Esophagus (tissue), 2 donors: ENCODE data around the gene CYTH4. TPM values are rescaled to one million over a fixed set of nuclear protein-coding genes. Genes with fewer than 3 reads are reported as not detected.
"Not testable (repeated sequence)": the region's sequence is repeated elsewhere in the genome, so short reads cannot be mapped to it uniquely, and the experiment has no call there.

ENCODE experiments used
- H3K27ac ChIP-seq, 2 donors: one replicate each; pipeline ENCODE4 v1.5.1; 2013; ENCODE audit warnings: low read depth in 2 of 2, mild to moderate bottlenecking in 2 of 2, inconsistent platforms in 1 of 2, low read length in 1 of 2, moderate library complexity in 1 of 2
- H3K27me3 ChIP-seq, 2 donors: one replicate each; pipeline ENCODE4 v1.6.1; 2013; ENCODE audit warnings: low read length in 2 of 2, control low read depth in 1 of 2, mild to moderate bottlenecking in 1 of 2; ENCODE audit not compliant: insufficient read depth in 2 of 2, control insufficient read depth in 1 of 2
- H3K36me3 ChIP-seq, 2 donors: one replicate each; pipeline ENCODE4 v1.6.1; 2013; ENCODE audit warnings: low read length in 1 of 2; ENCODE audit not compliant: control insufficient read depth in 2 of 2, insufficient read depth in 2 of 2
- H3K4me1 ChIP-seq, 2 donors: one replicate each; pipeline ENCODE4 v1.6.1; 2013; ENCODE audit warnings: low read length in 1 of 2; ENCODE audit not compliant: control insufficient read depth in 2 of 2, insufficient read depth in 2 of 2
- H3K4me3 ChIP-seq, 2 donors: one replicate each; pipeline ENCODE4 v1.5.1; 2013; ENCODE audit warnings: low read length in 2 of 2, mild to moderate bottlenecking in 2 of 2, low read depth in 1 of 2, moderate library complexity in 1 of 2
- H3K9me3 ChIP-seq, 2 donors: one replicate each; pipeline ENCODE4 v1.6.1; 2013; ENCODE audit warnings: mild to moderate bottlenecking in 2 of 2, low read depth in 1 of 2, low read length in 1 of 2, moderate library complexity in 1 of 2; ENCODE audit not compliant: control insufficient read depth in 2 of 2, insufficient read depth in 1 of 2
- WGBS, 2 donors: extraction: QIAGEN DNeasy Blood & Tissue Kit; methylation state at CpG; one replicate each; pipeline ENCODE4 v1.1.7; 2013; 5-methylcytosine and 5-hydroxymethylcytosine counted together
- polyA plus RNA-seq, 2 donors: library from polyadenylated mRNA; stranded (reverse); fragments of 200-250 nt; gene quantifications; one replicate each; pipeline ENCODE4 v1.2.3, GENCODE V29; 2013
- donor health status: healthy with polysubstance abuse.
- donor health status: Bipolar disorder and iron deficiency.

CYTH4 gene
- polyA plus RNA-seq, 2 donors: 1.4 to 4.1 TPM

- Histone ChIP-seq H3K27ac (no peak overlapping the region), H3K36me3 (no peaks in the 10 kb centered on the region), H3K4me3 (no peak overlapping the region), H3K9me3 (no peaks in the 10 kb centered on the region), H3K4me1 (peaks cover 3 to 7% of the 10 kb centered on the region in 2 donors), H3K27me3 (no peaks in the 10 kb centered on the region)
- 53 to 64% methylated on average over 6 of the region's 6 CpGs for WGBS, 2 donors
Measured at GRCh38 chr22:37248251-37248650, 34.1 kb upstream of the CYTH4 start.

- 75 to 79% methylated on average over 12 of the region's 12 CpGs for WGBS, 2 donors
- no peak overlapping the region for H3K27ac ChIP-seq
- H3K4me1 ChIP-seq: no peaks in the 10 kb centered on the region
- H3K9me3 ChIP-seq: no peaks in the 10 kb centered on the region
- H3K27me3 ChIP-seq: no peaks in the 10 kb centered on the region
- H3K36me3 ChIP-seq: no peaks in the 10 kb centered on the region
- no peak overlapping the region for H3K4me3 ChIP-seq
Measured at GRCh38 chr22:37249986-37250385, 32.3 kb upstream of the CYTH4 start.

GRCh38 chr22:37251836-37252235, 30.5 kb upstream of the CYTH4 start:
- not testable (repeated sequence) for H3K27ac ChIP-seq, H3K36me3 ChIP-seq, H3K9me3 ChIP-seq, H3K27me3 ChIP-seq, H3K4me1 ChIP-seq, H3K4me3 ChIP-seq
- 83 to 87% methylated on average over 7 to 8 of the region's 8 CpGs for WGBS, 2 donors

GRCh38 chr22:37253126-37253660, 29.1 kb upstream of the CYTH4 start:
- Histone ChIP-seq H3K4me1 (no peaks in the 10 kb centered on the region), H3K27me3 (peaks cover 0 to 2% of the 10 kb centered on the region in 2 donors), H3K27ac (no peak overlapping the region), H3K36me3 (no peaks in the 10 kb centered on the region), H3K9me3 (no peaks in the 10 kb centered on the region), H3K4me3 (no peak overlapping the region)
- WGBS, 2 donors: 54 to 63% methylated on average over 7 of the region's 7 CpGs

GRCh38 chr22:37254209-37254866, 28.0 kb upstream of the CYTH4 start:
- Histone ChIP-seq H3K4me1 (no peaks in the 10 kb centered on the region), H3K27ac (no peak overlapping the region), H3K9me3 (no peaks in the 10 kb centered on the region), H3K36me3 (no peaks in the 10 kb centered on the region), H3K27me3 (peaks cover 0 to 2% of the 10 kb centered on the region in 2 donors), H3K4me3 (no peak overlapping the region)
- 57 to 71% methylated on average over 5 of the region's 5 CpGs for WGBS, 2 donors

- WGBS, 2 donors: 40 to 41% methylated on average over 5 of the region's 5 CpGs
Measured at GRCh38 chr22:37254867-37255233, 27.5 kb upstream of the CYTH4 start.

GRCh38 chr22:37255558-37256006, 26.7 kb upstream of the CYTH4 start:
- H3K36me3 ChIP-seq: no peaks in the 10 kb centered on the region
- peaks cover 0 to 2% of the 10 kb centered on the region in 2 donors for H3K27me3 ChIP-seq
- no peaks in the 10 kb centered on the region for H3K4me1 ChIP-seq
- no peak overlapping the region for H3K27ac ChIP-seq
- no peaks in the 10 kb centered on the region for H3K9me3 ChIP-seq
- no peak overlapping the region for H3K4me3 ChIP-seq

More at GRCh38 chr22:37254867-37255233, 27.5 kb upstream of the CYTH4 start:
- H3K4me3 ChIP-seq: no peak overlapping the region
- no peak overlapping the region for H3K27ac ChIP-seq
- H3K9me3 ChIP-seq: no peaks in the 10 kb centered on the region
- no peaks in the 10 kb centered on the region for H3K36me3 ChIP-seq
- no peaks in the 10 kb centered on the region for H3K4me1 ChIP-seq
- peaks cover 0 to 2% of the 10 kb centered on the region in 2 donors for H3K27me3 ChIP-seq

- Histone ChIP-seq H3K9me3 (no peaks in the 10 kb centered on the region), H3K36me3 (no peaks in the 10 kb centered on the region), H3K27ac (no peak overlapping the region), H3K27me3 (peaks cover 0 to 2% of the 10 kb centered on the region in 2 donors), H3K4me3 (no peak overlapping the region), H3K4me1 (no peaks in the 10 kb centered on the region)
- 51 to 60% methylated on average over 10 of the region's 10 CpGs for WGBS, 2 donors
Measured at GRCh38 chr22:37256075-37256726, 26.1 kb upstream of the CYTH4 start.

GRCh38 chr22:37258005-37258752, 24.1 kb upstream of the CYTH4 start:
- WGBS, 2 donors: 80 to 84% methylated on average over 9 of the region's 9 CpGs

More at GRCh38 chr22:37258005-37258752, 24.1 kb upstream of the CYTH4 start:
- H3K4me3 ChIP-seq: no peak overlapping the region
- peaks cover 0 to 2% of the 10 kb centered on the region in 2 donors for H3K27me3 ChIP-seq
- no peak overlapping the region for H3K27ac ChIP-seq
- no peaks in the 10 kb centered on the region for H3K4me1 ChIP-seq
- no peaks in the 10 kb centered on the region for H3K36me3 ChIP-seq
- H3K9me3 ChIP-seq: no peaks in the 10 kb centered on the region
